WERI-Rb-1 (cell line): ENCODE results near the gene LGR6.

Experiments
- DNase-seq: peaks from one replicate; pipeline ENCODE4 v3.0.0-alpha.2; 2020
- H3K27ac ChIP-seq: fragments of 250-450 bp; sonication (Bioruptor Pico); 2 replicates; pipeline ENCODE4 v1.5.1; 2020; ENCODE audit warnings: mild to moderate bottlenecking, moderate library complexity
- H3K27me3 ChIP-seq: fragments of 250-450 bp; sonication (Bioruptor Pico); 2 replicates; pipeline ENCODE4 v1.5.1; 2021; ENCODE audit warnings: mild to moderate bottlenecking, low read depth, moderate library complexity; ENCODE audit not compliant: insufficient read depth, severe bottlenecking
- H3K36me3 ChIP-seq: fragments of 250-450 bp; sonication (Bioruptor Pico); 2 replicates; pipeline ENCODE4 v1.5.1; 2020; ENCODE audit warnings: mild to moderate bottlenecking, moderate library complexity
- H3K4me3 ChIP-seq: 2 replicates; pipeline ENCODE4 v1.5.1; 2011; ENCODE audit warnings: low read depth, mild to moderate bottlenecking, control low read depth, low read length
- H3K9me3 ChIP-seq: fragments of 250-450 bp; sonication (Bioruptor Pico); 2 replicates; pipeline ENCODE4 v1.5.1; 2021; ENCODE audit warnings: mild to moderate bottlenecking, moderate library complexity; ENCODE audit not compliant: severe bottlenecking
- TF ChIP-seq, protein P1 (sequence below): IDR thresholded peaks from 2 replicates; pipeline ENCODE4 v1.5.1; 2011; ENCODE audit warnings: low read depth, mild to moderate bottlenecking, control low read depth, inconsistent platforms, low read length

Gene LGR6

DNA sequence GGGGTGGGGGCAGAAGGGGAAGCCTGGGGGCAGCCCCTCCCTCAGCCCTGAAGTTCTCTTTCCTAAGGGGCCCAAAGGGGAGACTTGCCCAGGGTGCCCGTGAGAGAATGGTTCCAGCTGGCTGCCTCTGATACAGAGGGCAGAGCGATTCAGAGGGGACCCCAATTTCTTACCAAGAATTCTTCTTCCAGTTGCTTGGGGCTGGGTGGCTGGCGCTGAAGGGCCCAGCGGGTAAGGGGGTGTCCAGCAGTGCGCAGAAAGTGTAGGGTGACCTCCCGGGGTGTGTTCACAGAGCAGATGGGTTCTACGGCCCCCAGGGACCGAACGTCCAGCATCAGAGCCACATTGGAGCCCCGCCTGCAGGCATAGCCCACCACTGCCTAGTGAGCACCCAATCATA, 35.7 kb upstream of the LGR6 start:
- no peaks in the 10 kb centered on the region for H3K27me3 ChIP-seq
- no peaks in the 10 kb centered on the region for H3K36me3 ChIP-seq
- DNase-seq = no peak
- no peaks in the 10 kb centered on the region for H3K9me3 ChIP-seq
- H3K4me3 ChIP-seq = no peak overlapping the region
- TF ChIP-seq, protein P1, sequence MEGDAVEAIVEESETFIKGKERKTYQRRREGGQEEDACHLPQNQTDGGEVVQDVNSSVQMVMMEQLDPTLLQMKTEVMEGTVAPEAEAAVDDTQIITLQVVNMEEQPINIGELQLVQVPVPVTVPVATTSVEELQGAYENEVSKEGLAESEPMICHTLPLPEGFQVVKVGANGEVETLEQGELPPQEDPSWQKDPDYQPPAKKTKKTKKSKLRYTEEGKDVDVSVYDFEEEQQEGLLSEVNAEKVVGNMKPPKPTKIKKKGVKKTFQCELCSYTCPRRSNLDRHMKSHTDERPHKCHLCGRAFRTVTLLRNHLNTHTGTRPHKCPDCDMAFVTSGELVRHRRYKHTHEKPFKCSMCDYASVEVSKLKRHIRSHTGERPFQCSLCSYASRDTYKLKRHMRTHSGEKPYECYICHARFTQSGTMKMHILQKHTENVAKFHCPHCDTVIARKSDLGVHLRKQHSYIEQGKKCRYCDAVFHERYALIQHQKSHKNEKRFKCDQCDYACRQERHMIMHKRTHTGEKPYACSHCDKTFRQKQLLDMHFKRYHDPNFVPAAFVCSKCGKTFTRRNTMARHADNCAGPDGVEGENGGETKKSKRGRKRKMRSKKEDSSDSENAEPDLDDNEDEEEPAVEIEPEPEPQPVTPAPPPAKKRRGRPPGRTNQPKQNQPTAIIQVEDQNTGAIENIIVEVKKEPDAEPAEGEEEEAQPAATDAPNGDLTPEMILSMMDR = no peak
- H3K27ac ChIP-seq = no peak overlapping the region

DNA sequence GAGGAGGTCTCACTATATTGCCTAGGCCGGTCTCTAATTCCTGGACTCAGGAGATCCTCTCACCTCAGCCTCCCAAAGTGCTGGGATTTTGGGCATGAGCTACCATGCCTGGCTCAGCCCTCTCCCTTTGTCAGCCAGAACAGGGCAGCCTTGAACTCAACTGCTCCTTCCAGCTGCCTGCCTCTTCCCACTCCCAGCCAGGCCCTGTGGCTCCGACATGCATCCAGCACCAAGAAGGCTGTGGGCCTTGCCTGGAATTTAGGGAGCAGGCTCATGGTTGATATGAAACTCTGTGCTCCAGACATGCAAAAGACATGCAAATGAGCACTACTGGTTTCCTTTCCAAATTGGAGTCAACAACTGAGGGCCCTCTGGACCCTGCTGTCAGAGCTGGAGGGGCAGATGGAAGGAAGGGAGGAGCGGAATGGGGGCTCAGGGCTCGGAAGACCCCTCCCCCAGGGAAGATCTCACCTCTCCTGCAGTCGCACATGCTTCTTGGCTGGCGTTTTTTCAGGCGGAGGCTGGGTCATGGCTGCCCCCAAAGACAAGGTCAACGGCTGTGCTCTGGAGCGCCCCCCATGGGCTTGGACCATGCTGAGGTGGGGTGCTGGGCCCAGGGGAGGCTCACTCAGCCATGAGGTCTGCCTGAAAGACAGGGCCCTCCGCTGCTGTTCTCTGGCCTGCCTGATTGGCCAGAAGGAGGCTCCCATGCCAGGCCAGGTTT, 34.6 kb upstream of the LGR6 start:
- TF ChIP-seq, protein P1 = peak; percentile 62
- no peak overlapping the region for H3K27ac ChIP-seq
- no peaks in the 10 kb centered on the region for H3K27me3 ChIP-seq
- H3K4me3 ChIP-seq = no peak overlapping the region
- no peaks in the 10 kb centered on the region for H3K9me3 ChIP-seq
- no peaks in the 10 kb centered on the region for H3K36me3 ChIP-seq
- DNase-seq = peak; percentile 42

DNA sequence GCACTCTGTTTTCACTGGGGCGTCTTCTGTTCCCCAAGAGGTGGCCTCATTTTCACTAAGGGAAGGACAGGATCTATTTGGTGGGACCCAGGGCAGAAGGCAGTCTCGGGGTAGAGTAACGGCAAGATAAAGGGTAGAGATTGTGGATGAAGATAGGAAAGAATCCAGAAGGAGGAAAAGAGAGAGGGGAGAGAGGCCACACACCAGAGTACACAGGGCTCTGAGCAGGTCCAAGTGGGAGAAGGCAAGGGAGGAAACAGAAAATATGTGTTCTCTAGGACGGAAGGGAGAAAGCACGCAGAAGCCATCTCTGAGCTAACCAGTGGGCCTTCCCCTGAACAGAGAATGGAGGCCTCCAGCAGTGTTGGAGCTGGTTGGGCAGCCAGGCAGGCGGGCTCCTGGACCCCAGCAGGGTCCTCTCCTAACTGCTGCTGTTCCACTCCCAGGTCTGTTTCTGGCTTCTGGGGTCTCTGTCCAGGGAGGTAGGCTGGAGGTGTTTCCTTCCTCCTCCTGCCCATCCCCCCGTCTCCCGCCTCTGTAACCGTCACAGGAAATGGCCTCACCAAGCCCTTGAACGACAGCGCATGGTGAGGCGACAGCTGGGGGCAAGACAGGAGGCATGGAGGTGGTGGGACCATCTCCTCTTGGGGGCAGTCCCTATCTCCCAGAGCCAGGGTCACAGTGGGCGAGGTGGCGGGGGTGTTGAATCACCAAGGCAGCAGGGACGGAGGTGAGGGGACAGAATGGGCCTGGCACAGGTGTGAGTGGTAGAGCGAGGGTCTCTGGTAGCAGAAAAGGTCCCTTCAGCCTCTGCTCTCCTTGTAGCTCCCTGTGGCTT, 33.8 kb upstream of the LGR6 start:
- no peaks in the 10 kb centered on the region for H3K9me3 ChIP-seq
- DNase-seq = no peak
- H3K27ac ChIP-seq = no peak overlapping the region
- H3K4me3 ChIP-seq = no peak overlapping the region
- no peaks in the 10 kb centered on the region for H3K36me3 ChIP-seq
- TF ChIP-seq, protein P1 = no peak
- no peaks in the 10 kb centered on the region for H3K27me3 ChIP-seq

DNA sequence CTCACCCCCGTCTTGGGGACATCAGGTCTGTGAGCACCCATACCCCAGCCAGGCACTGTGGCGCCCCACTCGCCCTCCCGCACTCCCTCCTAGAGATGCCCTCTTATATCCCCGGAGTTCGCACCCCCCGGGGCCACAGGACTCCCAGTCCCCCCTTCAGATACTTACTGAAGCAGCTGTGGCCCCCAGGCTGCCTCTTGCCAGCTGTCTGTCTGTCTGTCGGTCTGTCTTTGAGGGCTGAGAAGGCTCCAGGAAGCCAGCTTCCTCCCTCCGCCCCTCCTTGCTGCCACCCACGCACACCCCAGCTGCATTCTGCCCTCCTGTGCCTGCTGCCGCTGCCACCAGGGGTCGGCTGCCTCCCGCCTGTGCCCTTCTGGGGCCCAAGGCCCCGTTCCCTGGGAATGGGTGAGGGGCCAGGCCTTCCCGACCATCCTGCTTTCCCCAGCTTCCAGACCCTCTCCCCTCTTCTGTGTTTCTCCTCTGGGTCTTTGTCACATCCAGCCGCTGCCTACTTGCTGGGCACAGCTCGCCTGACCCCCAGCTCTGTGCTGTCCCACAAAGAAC, 33.1 kb upstream of the LGR6 start, which contains the start of gene PTPN7:
PTPN7 (minus strand) TSS at position 226 of the 564 bp plus-strand sequence. CDS start 1,200 bp downstream, outside the sequence.
- no peak within 1 kb of the TSS; the same call in 1 of the 2 replicates for H3K27ac ChIP-seq

DNA sequence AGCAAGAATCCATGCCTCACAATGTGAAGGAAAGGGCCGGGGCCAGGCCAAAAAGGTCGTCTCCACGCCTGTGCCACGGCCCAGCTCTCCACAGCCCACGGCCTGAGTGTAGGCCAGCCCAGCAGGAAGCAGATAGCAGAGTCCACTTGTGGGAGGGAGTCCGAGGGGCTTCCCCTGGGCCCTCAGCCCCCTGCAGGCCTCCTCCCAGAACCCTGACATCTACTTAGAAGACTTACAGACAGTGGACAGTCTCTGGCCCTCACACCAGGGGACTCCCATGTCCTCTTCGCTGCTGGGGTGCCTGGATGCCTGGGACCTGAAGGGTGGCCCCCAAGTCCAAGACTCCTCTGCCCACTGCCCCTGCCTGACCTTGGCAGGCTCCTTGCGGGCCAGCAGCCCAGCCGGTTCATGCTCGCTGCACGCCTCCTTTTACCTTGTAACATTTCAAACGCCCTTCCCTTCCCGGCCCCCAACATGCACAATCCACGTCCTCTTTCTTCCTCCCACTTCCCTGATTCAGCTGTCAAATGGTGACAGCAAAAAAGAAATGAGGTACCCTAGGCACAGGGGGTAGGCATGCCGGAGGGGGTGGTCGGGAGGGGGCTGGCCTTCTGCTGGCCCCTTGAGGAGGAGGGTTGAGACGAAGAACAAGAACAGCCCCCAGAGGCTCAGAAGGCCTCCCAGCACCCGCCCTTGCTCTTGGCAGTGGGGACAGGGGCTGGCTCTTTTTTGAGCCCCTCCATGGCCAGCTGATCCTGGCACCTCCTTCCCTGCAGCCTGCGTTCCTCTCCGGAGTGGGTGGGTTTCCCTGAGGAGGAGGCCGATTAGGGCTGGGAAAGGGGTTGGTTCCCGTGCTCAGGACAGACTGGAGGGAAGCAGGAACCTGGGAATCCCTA, 32.2 kb upstream of the LGR6 start:
- H3K9me3 ChIP-seq = no peaks in the 10 kb centered on the region
- H3K4me3 ChIP-seq = no peak overlapping the region
- no peak overlapping the region; the same call in 1 of the 2 replicates for H3K27ac ChIP-seq
- peak; percentile 31 for DNase-seq
- TF ChIP-seq, protein P1 = no peak
- no peaks in the 10 kb centered on the region for H3K27me3 ChIP-seq
- no peaks in the 10 kb centered on the region for H3K36me3 ChIP-seq

More for the DNA sequence above, 33.1 kb upstream of the LGR6 start, which contains the start of gene PTPN7:
- TF ChIP-seq, protein P1 = no peak
- no peaks in the 10 kb centered on the region for H3K27me3 ChIP-seq
- H3K36me3 ChIP-seq = no peaks in the 10 kb centered on the region
- H3K9me3 ChIP-seq = no peaks in the 10 kb centered on the region
- H3K4me3 ChIP-seq = no peak within 1 kb of the TSS
- no peak for DNase-seq
